Upper lobe of left lung (tissue), 6 donors: ENCODE results near the gene DAPK1. TPM values are rescaled to one million over a fixed set of nuclear protein-coding genes. Genes with fewer than 3 reads are reported as not detected.
A peak's percentile ranks its signal among the peaks of the same experiment; 100 is the strongest.

ENCODE experiments used
- ATAC-seq, 2 donors: fragments of 200-7000 bp; cut with Tn5 transposase; one replicate each; pipeline ENCODE4 v1.9.1; 2022; ENCODE audit warnings: mild to moderate bottlenecking in 2 of 2, moderate library complexity in 2 of 2; ENCODE audit not compliant: low FRiP score in 2 of 2
- DNase-seq, 2 donors: peaks; one replicate each; pipeline ENCODE4 v3.0.0-alpha.2; 2019 to 2020
- H3K27ac ChIP-seq, 4 donors: fragments of 200-600 bp; sonication (generic); one replicate each; pipeline ENCODE4 v1.5.1; 2016 to 2019
- H3K27me3 ChIP-seq, 4 donors: fragments of 200-600 bp; sonication (generic); one replicate each; pipeline ENCODE4 v1.5.1; 2017 to 2019
- H3K36me3 ChIP-seq, 4 donors: fragments of 200-600 bp; sonication (generic); one replicate each; pipeline ENCODE4 v1.5.1; 2016 to 2019
- H3K4me1 ChIP-seq, 4 donors: fragments of 200-600 bp; sonication (generic); one replicate each; pipeline ENCODE4 v1.5.1; 2018 to 2019
- H3K4me3 ChIP-seq, 4 donors: fragments of 200-600 bp; sonication (generic); one replicate each; pipeline ENCODE4 v1.5.1; 2017 to 2019; ENCODE audit warnings: mild to moderate bottlenecking in 2 of 4, moderate library complexity in 1 of 4
- H3K9me3 ChIP-seq, 4 donors: fragments of 200-600 bp; sonication (generic); one replicate each; pipeline ENCODE4 v1.5.1; 2018 to 2019
- EP300 ChIP-seq, 4 donors: sonication (generic); formaldehyde crosslinking; IDR thresholded peaks; one replicate each; pipeline ENCODE4 v1.5.1; 2017; ENCODE audit warnings: antibody characterized with exemption in 4 of 4, control low read depth in 2 of 4
- POLR2A ChIP-seq, 4 donors: fragments of 450-650 bp; IDR thresholded peaks; one replicate each; pipeline ENCODE4 v1.5.1; 2016 to 2017; ENCODE audit warnings: antibody characterized with exemption in 4 of 4, mild to moderate bottlenecking in 2 of 4
- POLR2AphosphoS5 ChIP-seq, 2 donors: sonication (generic); formaldehyde crosslinking; IDR thresholded peaks; one replicate each; pipeline ENCODE4 v1.5.1; 2017; ENCODE audit warnings: antibody characterized with exemption in 2 of 2
- WGBS, 2 donors: methylation state at CpG; one replicate each; pipeline ENCODE4 v1.1.5; 2017 to 2018; 5-methylcytosine and 5-hydroxymethylcytosine counted together
- total RNA-seq, 6 donors: library from RNA; depleted of rRNA in 4 of 6; stranded (reverse); fragments of >200 nt in 4 of 6; gene quantifications; one replicate each; pipeline versions ENCODE4 v1.1.0 to v1.2.1, GENCODE V29; 2016 to 2021
- TF ChIP-seq, protein P1 (sequence below), 6 experiments: fragments of 450-650 bp in 4 of 6; fragments of 200-600 bp in 2 of 6; sonication (generic) in 2 of 6; IDR thresholded peaks; one replicate each; pipeline ENCODE4 v1.5.1; 2016 to 2019; ENCODE audit warnings: antibody characterized with exemption in 6 of 6
- donor health status: DM: no; HTN: no; CAD: no; lungs with moderate emphysema.
- donor health status: DM: no; HTN: yes; CAD: no; lungs with severe emphysema.

The DAPK1 gene
- total RNA-seq, 6 donors from 2014 or later = 125 to 334 (median 213) TPM

DNA sequence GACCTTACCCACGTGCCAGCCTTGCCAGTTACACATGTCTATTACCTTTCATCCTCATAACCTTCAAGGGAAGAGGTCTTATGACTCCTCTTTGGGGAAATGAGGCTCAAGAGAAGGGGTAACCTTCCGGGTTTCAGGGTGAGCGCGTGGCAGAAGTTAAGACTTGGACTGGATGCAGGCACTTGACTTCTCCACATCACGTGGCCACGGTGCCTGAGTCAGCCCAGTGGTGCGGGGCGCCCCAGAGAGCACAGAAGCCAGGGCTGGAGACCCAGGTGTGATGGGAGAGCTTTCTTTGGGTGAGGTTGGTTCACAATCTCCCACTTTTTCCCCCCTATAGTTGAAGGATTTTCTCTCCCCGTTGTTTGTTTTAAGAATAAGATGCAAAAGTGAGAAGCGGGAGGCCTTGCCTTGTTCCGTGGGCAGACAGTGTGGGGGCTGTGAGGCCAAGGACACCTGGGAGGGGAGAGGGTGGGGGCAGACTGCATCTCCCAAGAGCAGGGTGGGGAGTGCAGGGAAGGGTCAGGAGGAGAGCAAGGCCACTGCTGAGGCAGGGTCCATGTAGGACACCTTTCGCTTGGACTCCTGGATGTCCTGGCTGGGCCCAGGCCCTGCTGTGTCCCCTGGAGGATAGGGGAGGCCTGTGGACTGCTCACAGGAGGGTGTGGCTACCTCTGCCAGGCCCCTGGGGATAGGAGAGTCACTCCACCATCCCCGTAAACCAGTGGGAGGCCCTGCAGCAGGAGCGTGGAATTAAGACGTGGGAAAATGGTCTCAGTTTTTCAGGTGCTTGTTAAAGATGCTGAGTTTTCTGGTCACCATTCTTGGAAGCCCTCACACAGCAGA lies 138.2 kb downstream of the DAPK1 start:
- Histone ChIP-seq H3K4me1 (peaks cover 4 to 12% (median 10%) of the 10 kb centered on the region in 4 donors), H3K27me3 (no peaks in the 10 kb centered on the region), H3K27ac (peak overlapping the region in 1 of 4 donors; percentile 26), H3K4me3 (no peak overlapping the region), H3K36me3 (peaks cover 0 to 9% (median 2%) of the 10 kb centered on the region in 4 donors), H3K9me3 (no peaks in the 10 kb centered on the region)
- peak; percentile 55 to 58 for DNase-seq
- WGBS, 2 donors = 84 to 87% methylated on average over 15 of the region's 15 CpGs
- ATAC-seq = peak; percentile 24 to 45
- TF ChIP-seq EP300 (IDR thresholded peaks at IDR 0.05) = peak in 1 of 4 donors; percentile 26
- TF ChIP-seq, protein P1, sequence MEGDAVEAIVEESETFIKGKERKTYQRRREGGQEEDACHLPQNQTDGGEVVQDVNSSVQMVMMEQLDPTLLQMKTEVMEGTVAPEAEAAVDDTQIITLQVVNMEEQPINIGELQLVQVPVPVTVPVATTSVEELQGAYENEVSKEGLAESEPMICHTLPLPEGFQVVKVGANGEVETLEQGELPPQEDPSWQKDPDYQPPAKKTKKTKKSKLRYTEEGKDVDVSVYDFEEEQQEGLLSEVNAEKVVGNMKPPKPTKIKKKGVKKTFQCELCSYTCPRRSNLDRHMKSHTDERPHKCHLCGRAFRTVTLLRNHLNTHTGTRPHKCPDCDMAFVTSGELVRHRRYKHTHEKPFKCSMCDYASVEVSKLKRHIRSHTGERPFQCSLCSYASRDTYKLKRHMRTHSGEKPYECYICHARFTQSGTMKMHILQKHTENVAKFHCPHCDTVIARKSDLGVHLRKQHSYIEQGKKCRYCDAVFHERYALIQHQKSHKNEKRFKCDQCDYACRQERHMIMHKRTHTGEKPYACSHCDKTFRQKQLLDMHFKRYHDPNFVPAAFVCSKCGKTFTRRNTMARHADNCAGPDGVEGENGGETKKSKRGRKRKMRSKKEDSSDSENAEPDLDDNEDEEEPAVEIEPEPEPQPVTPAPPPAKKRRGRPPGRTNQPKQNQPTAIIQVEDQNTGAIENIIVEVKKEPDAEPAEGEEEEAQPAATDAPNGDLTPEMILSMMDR (IDR thresholded peaks at IDR 0.05) = no peak

DNA sequence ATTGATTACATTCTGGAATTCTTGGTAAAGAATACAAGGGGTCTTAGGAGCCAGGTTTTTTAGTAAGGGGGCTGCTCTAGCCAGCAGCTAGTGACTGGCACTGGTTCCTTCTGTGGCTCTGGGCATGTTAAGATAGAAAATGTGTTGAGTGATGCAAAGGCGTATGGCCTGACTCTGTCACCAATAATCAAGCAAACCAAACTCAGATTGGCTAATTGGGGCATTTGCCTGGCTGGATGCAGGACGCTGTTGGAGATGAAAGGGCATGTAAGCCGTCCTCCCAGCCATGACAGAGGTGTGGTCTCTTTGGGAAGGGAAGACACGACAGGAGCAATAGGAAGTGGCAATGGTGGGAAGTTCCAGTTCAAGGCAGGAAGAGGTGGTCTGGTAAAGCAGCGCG lies 140.6 kb downstream of the DAPK1 start:
- no peak overlapping the region for H3K27ac ChIP-seq
- ATAC-seq = no peak
- no peak for DNase-seq
- H3K27me3 ChIP-seq = no peaks in the 10 kb centered on the region
- H3K36me3 ChIP-seq = peaks cover 0 to 10% (median 2%) of the 10 kb centered on the region in 4 donors
- 79 to 88% methylated on average over 6 of the region's 6 CpGs for WGBS, 2 donors
- no peak overlapping the region for H3K4me3 ChIP-seq
- no peaks in the 10 kb centered on the region for H3K9me3 ChIP-seq
- TF ChIP-seq, protein P1 (IDR thresholded peaks at IDR 0.05) = no peak
- TF ChIP-seq POLR2A (IDR thresholded peaks at IDR 0.05) = no peak
- TF ChIP-seq POLR2AphosphoS5 (IDR thresholded peaks at IDR 0.05) = no peak
- no peak for TF ChIP-seq EP300 (IDR thresholded peaks at IDR 0.05)
- peaks cover 8 to 29% (median 23%) of the 10 kb centered on the region in 4 donors for H3K4me1 ChIP-seq

DNA sequence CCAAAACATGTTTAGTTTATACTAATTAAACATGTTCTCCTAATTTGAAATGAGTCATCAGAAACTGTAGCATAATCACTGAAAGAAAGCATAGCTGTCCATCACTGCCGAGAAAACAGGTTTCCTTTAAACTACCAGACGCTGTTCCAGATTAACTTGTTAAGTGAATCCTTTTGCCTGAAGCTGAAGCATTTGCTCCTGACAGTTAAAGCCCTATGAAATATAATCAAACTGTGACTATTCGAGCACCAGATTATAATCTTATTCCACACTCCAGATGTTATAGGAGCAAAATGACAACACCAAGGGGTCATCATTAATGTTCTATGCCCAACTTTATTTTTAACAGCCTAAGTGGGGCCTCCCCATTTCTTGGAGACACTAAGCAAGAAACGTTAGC lies 142.3 kb downstream of the DAPK1 start:
- H3K4me1 ChIP-seq = peaks cover 8 to 34% (median 23%) of the 10 kb centered on the region in 4 donors
- ATAC-seq (no peak), DNase-seq (no peak)
- 62 to 71% methylated on average over 4 of the region's 4 CpGs for WGBS, 2 donors
- H3K36me3 ChIP-seq = peaks cover 0 to 10% (median 0%) of the 10 kb centered on the region in 4 donors
- peak overlapping the region in 1 of 4 donors; percentile 46 for H3K27ac ChIP-seq
- no peak overlapping the region for H3K4me3 ChIP-seq
- TF ChIP-seq POLR2A (IDR thresholded peaks at IDR 0.05) (no peak), POLR2AphosphoS5 (IDR thresholded peaks at IDR 0.05) (no peak), EP300 (IDR thresholded peaks at IDR 0.05) (no peak)
- TF ChIP-seq, protein P1 (IDR thresholded peaks at IDR 0.05) = no peak
- H3K27me3 ChIP-seq = no peaks in the 10 kb centered on the region
- H3K9me3 ChIP-seq = no peaks in the 10 kb centered on the region

DNA sequence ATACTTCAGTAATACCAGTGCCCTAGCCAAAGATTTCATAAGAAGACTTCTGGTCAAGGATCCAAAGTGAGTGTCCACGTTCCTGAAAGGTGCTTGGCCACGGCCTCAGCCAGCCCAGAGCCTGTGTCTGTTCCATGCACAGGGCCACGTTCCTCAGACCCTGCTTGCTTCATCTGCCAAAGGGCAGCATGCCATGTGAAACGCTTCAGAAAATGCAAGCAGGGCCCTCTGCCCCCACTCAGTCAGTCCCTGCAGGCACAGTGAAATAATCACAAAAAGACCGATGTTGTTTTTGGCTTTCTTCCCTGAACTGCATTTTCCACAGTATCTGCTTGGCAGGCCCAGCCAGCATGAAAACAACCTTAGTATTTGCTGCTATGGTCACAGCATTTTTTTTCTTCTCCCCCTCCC lies 142.7 kb downstream of the DAPK1 start:
- Histone ChIP-seq H3K27ac (peak overlapping the region in 2 of 4 donors; percentile 19 to 46), H3K4me1 (peaks cover 8 to 34% (median 23%) of the 10 kb centered on the region in 4 donors), H3K27me3 (no peaks in the 10 kb centered on the region), H3K4me3 (no peak overlapping the region), H3K36me3 (peaks cover 0 to 10% (median 0%) of the 10 kb centered on the region in 4 donors), H3K9me3 (no peaks in the 10 kb centered on the region)
- peak in 1 of 2 donors; percentile 41 for ATAC-seq
- no peak for DNase-seq
- TF ChIP-seq, protein P1 (IDR thresholded peaks at IDR 0.05) = no peak
- TF ChIP-seq POLR2AphosphoS5 (IDR thresholded peaks at IDR 0.05) (no peak), POLR2A (IDR thresholded peaks at IDR 0.05) (no peak), EP300 (IDR thresholded peaks at IDR 0.05) (no peak)
- WGBS, 2 donors = 28 to 42% methylated on average over 4 to 5 of the region's 5 CpGs
